GM23338 (cell line): Measurements from ENCODE around the gene CLSTN2. TPM values are rescaled to one million over a fixed set of nuclear protein-coding genes. Genes with fewer than 3 reads are reported as not detected.

Experiments
- ATAC-seq: fragments of 200-7000 bp; cut with Tn5 transposase; 3 replicates; pipeline ENCODE4 v1.9.1; 2020
- DNase-seq: peaks from one replicate; pipeline ENCODE4 v3.0.0-alpha.2; 2015; ENCODE audit warnings: low spot score
- H2AFZ ChIP-seq: fragments of 200-600 bp; sonication (generic); 2 replicates; pipeline ENCODE4 v1.8.0; 2016; ENCODE audit warnings: antibody characterized with exemption, mild to moderate bottlenecking, moderate library complexity
- H3F3A ChIP-seq: fragments of 200-600 bp; sonication (generic); replicated peaks from 2 replicates; pipeline ENCODE4 v1.8.0; 2017; ENCODE audit warnings: antibody characterized with exemption, mixed run types, low read depth
- H3K27ac ChIP-seq: fragments of 200-600 bp; sonication (generic); 2 replicates; pipeline ENCODE4 v1.6.1; 2016; ENCODE audit warnings: low read depth
- H3K27me3 ChIP-seq: fragments of 200-600 bp; sonication (generic); 2 replicates; pipeline ENCODE4 v1.8.0; 2016; ENCODE audit warnings: mild to moderate bottlenecking, mixed run types, moderate library complexity; ENCODE audit not compliant: insufficient read depth
- H3K36me3 ChIP-seq: fragments of 200-600 bp; sonication (generic); 2 replicates; pipeline ENCODE4 v1.8.0; 2016; ENCODE audit warnings: mild to moderate bottlenecking; ENCODE audit not compliant: insufficient read depth
- H3K4me1 ChIP-seq: fragments of 200-600 bp; sonication (generic); 2 replicates; pipeline ENCODE4 v1.8.0; 2016; ENCODE audit warnings: mild to moderate bottlenecking, moderate library complexity; ENCODE audit not compliant: insufficient read depth
- H3K4me2 ChIP-seq: fragments of 200-600 bp; sonication (generic); 2 replicates; pipeline ENCODE4 v1.7.1; 2017; ENCODE audit warnings: mixed run types
- H3K4me3 ChIP-seq: fragments of 200-600 bp; sonication (generic); 2 replicates; pipeline ENCODE4 v1.6.1; 2016; ENCODE audit warnings: mixed run types
- H3K79me2 ChIP-seq: fragments of 200-600 bp; sonication (generic); replicated peaks from 2 replicates; pipeline ENCODE4 v1.8.0; 2017; ENCODE audit warnings: mild to moderate bottlenecking; ENCODE audit not compliant: insufficient read depth
- H3K9me2 ChIP-seq: fragments of 200-600 bp; sonication (generic); 2 replicates; pipeline ENCODE4 v1.8.0; 2017; ENCODE audit not compliant: insufficient read depth
- H4K20me1 ChIP-seq: fragments of 200-600 bp; sonication (generic); replicated peaks from 2 replicates; pipeline ENCODE4 v1.8.0; 2017; ENCODE audit warnings: mild to moderate bottlenecking; ENCODE audit not compliant: insufficient read depth
- H3K27ac Mint-ChIP-seq: 2 replicates; pipeline ENCODE4 v1.8.0; 2020; ENCODE audit warnings: inconsistent platforms, mild to moderate bottlenecking, moderate library complexity, mixed read lengths
- H3K27me3 Mint-ChIP-seq: 3 replicates; pipeline ENCODE4 v1.8.0; 2022; ENCODE audit warnings: low read depth, mild to moderate bottlenecking, moderate library complexity, mixed read lengths, inconsistent platforms; ENCODE audit not compliant: insufficient read depth, poor library complexity
- H3K36me3 Mint-ChIP-seq: 3 replicates; pipeline ENCODE4 v1.8.0; 2021; ENCODE audit warnings: low read depth, mild to moderate bottlenecking, inconsistent platforms, moderate library complexity, mixed read lengths
- H3K4me1 Mint-ChIP-seq: 3 replicates; pipeline ENCODE4 v1.8.0; 2020; ENCODE audit warnings: mild to moderate bottlenecking, inconsistent platforms, mixed read lengths
- H3K4me3 Mint-ChIP-seq: 3 replicates; pipeline ENCODE4 v1.8.0; 2021; ENCODE audit warnings: moderate library complexity, mild to moderate bottlenecking, inconsistent platforms, mixed read lengths
- H3K9me3 Mint-ChIP-seq: 3 replicates; pipeline ENCODE4 v1.8.0; 2020; ENCODE audit warnings: moderate library complexity, mild to moderate bottlenecking, inconsistent platforms, mixed read lengths
- CREB1 ChIP-seq: fragments of 250-450 bp; sonication (Bioruptor Pico); IDR thresholded peaks from 2 replicates; pipeline ENCODE4 v1.5.0; 2020; ENCODE audit warnings: low read depth, mild to moderate bottlenecking, moderate library complexity
- EZH2 ChIP-seq: fragments of 200-600 bp; sonication (generic); IDR thresholded peaks from one replicate; pipeline ENCODE4 v1.8.0; 2017; ENCODE audit warnings: antibody characterized with exemption, mild to moderate bottlenecking, low read depth; ENCODE audit not compliant: unreplicated experiment
- EZH2phosphoT487 ChIP-seq: fragments of 200-600 bp; sonication (generic); IDR thresholded peaks from one replicate; pipeline ENCODE4 v1.8.1; 2018; ENCODE audit warnings: antibody characterized with exemption; ENCODE audit not compliant: unreplicated experiment
- JUNB ChIP-seq: IDR thresholded peaks from one replicate; pipeline ENCODE4 v1.6.1; 2016; ENCODE audit warnings: antibody characterized with exemption; ENCODE audit not compliant: unreplicated experiment
- NANOG ChIP-seq: IDR thresholded peaks from 2 replicates; pipeline ENCODE4 v1.6.1; 2016; ENCODE audit warnings: antibody characterized with exemption, borderline replicate concordance
- POLR2AphosphoS5 ChIP-seq: IDR thresholded peaks from 2 replicates; pipeline ENCODE4 v1.6.1; 2016; ENCODE audit warnings: antibody characterized with exemption, low read depth
- REST ChIP-seq: IDR thresholded peaks from one replicate; pipeline ENCODE4 v1.6.1; 2018; ENCODE audit warnings: antibody characterized with exemption; ENCODE audit not compliant: unreplicated experiment
- ZNF114 ChIP-seq: fragments of 250-450 bp; sonication (Bioruptor Pico); IDR thresholded peaks from 2 replicates; pipeline ENCODE4 v1.5.0; 2020; ENCODE audit warnings: mild to moderate bottlenecking, moderate library complexity
- ZNF331 ChIP-seq: fragments of 250-450 bp; sonication (Bioruptor Pico); IDR thresholded peaks from 2 replicates; pipeline ENCODE4 v1.5.0; 2020; ENCODE audit warnings: low read depth, mild to moderate bottlenecking, moderate library complexity
- polyA plus RNA-seq: library from polyadenylated mRNA; unstranded; fragments of >200 nt; fragmentation: Nextera tagmentation; extraction: Ambion mirVana; gene quantifications from 2 replicates; pipeline ENCODE4 v1.2.1, GENCODE V29; 2016
- total RNA-seq: library from RNA; depleted of rRNA; stranded (reverse); fragments of >200 nt; shearing (Covaris generic); gene quantifications from 2 replicates; pipeline ENCODE4 v1.2.3, GENCODE V29; 2014
- TF ChIP-seq, protein P1 (sequence below): IDR thresholded peaks from 2 replicates; pipeline ENCODE4 v1.6.1; 2016; ENCODE audit warnings: antibody characterized with exemption
- TF ChIP-seq, protein P2 (sequence below), 2 experiments: fragments of 200-600 bp in 1 of 2; sonication (generic) in 1 of 2; conservative IDR thresholded peaks; 2 replicates each; pipeline versions ENCODE4 v1.5.1 to v1.6.1; 2016 to 2017; ENCODE audit warnings: antibody characterized with exemption in 2 of 2, low read depth in 2 of 2, mild to moderate bottlenecking in 2 of 2, moderate library complexity in 1 of 2

Gene CLSTN2
- total and polyA plus RNA-seq, 2 experiments from 2014 or later = 0.11 to 0.83 TPM

- Mint-ChIP-seq H3K9me3 (no peaks in the 10 kb centered on the region), H3K4me1 (peaks cover 5% of the 10 kb centered on the region; the same call in 2 of the 3 replicates), H3K27ac (no peak overlapping the region), H3K4me3 (no peak overlapping the region), H3K27me3 (no peaks in the 10 kb centered on the region), H3K36me3 (no peaks in the 10 kb centered on the region)
- no peak overlapping the region for H3K4me2 ChIP-seq
- H3K4me1 ChIP-seq = no peaks in the 10 kb centered on the region
- no peak overlapping the region for H3K4me3 ChIP-seq
- no peak for TF ChIP-seq EZH2phosphoT487
- TF ChIP-seq, protein P1, sequence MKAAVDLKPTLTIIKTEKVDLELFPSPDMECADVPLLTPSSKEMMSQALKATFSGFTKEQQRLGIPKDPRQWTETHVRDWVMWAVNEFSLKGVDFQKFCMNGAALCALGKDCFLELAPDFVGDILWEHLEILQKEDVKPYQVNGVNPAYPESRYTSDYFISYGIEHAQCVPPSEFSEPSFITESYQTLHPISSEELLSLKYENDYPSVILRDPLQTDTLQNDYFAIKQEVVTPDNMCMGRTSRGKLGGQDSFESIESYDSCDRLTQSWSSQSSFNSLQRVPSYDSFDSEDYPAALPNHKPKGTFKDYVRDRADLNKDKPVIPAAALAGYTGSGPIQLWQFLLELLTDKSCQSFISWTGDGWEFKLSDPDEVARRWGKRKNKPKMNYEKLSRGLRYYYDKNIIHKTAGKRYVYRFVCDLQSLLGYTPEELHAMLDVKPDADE = no peak
- TF ChIP-seq, protein P2, sequence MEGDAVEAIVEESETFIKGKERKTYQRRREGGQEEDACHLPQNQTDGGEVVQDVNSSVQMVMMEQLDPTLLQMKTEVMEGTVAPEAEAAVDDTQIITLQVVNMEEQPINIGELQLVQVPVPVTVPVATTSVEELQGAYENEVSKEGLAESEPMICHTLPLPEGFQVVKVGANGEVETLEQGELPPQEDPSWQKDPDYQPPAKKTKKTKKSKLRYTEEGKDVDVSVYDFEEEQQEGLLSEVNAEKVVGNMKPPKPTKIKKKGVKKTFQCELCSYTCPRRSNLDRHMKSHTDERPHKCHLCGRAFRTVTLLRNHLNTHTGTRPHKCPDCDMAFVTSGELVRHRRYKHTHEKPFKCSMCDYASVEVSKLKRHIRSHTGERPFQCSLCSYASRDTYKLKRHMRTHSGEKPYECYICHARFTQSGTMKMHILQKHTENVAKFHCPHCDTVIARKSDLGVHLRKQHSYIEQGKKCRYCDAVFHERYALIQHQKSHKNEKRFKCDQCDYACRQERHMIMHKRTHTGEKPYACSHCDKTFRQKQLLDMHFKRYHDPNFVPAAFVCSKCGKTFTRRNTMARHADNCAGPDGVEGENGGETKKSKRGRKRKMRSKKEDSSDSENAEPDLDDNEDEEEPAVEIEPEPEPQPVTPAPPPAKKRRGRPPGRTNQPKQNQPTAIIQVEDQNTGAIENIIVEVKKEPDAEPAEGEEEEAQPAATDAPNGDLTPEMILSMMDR (conservative IDR thresholded peaks at IDR 0.05; ENCODE audit: low read depth in 2 of 2) = no peak
- no peak for TF ChIP-seq JUNB
- TF ChIP-seq ZNF114 (CRISPR knock-in tag) = no peak
- TF ChIP-seq ZNF331 (CRISPR knock-in tag) = no peak
- TF ChIP-seq NANOG = no peak
- no peak for TF ChIP-seq EZH2
- no peak for TF ChIP-seq POLR2AphosphoS5
- no peak for TF ChIP-seq REST
- H3K27me3 ChIP-seq = no peaks in the 10 kb centered on the region
- H3K79me2 ChIP-seq = no peaks in the 10 kb centered on the region
- no peak overlapping the region for H2AFZ ChIP-seq
- no peak for DNase-seq
- H3K27ac ChIP-seq = no peak overlapping the region
- no peak for ATAC-seq
- H3F3A ChIP-seq = no peaks in the 10 kb centered on the region
- peaks cover 16% of the 10 kb centered on the region for H3K9me2 ChIP-seq
- no peaks in the 10 kb centered on the region for H4K20me1 ChIP-seq
- H3K36me3 ChIP-seq = no peaks in the 10 kb centered on the region
These were observed 96.2 kb downstream of the CLSTN2 start for GRCh38 chr3:140031170-140031569.

- Histone ChIP-seq H3K79me2 (no peaks in the 10 kb centered on the region), H4K20me1 (no peaks in the 10 kb centered on the region), H3K27me3 (no peaks in the 10 kb centered on the region), H3K27ac (no peak overlapping the region), H3K4me3 (no peak overlapping the region), H3K4me2 (no peak overlapping the region), H3K4me1 (no peaks in the 10 kb centered on the region), H2AFZ (no peak overlapping the region), H3F3A (no peaks in the 10 kb centered on the region), H3K9me2 (peaks cover under 1% of the 10 kb centered on the region; the same call in 1 of the 2 replicates), H3K36me3 (no peaks in the 10 kb centered on the region)
- Mint-ChIP-seq H3K27me3 (no peaks in the 10 kb centered on the region), H3K4me3 (no peak overlapping the region), H3K36me3 (no peaks in the 10 kb centered on the region), H3K9me3 (no peaks in the 10 kb centered on the region), H3K4me1 (peaks cover 5% of the 10 kb centered on the region; the same call in 2 of the 3 replicates), H3K27ac (no peak overlapping the region)
- TF ChIP-seq CREB1 (CRISPR knock-in tag) (no peak), REST (no peak), NANOG (no peak)
- TF ChIP-seq, protein P1 = no peak
- DNase-seq (no peak), ATAC-seq (no peak)
These were observed 99.1 kb downstream of the CLSTN2 start for GRCh38 chr3:140034058-140034457.
